Measurements from ENCODE around the gene GJC2. TPM values are rescaled to one million over a fixed set of nuclear protein-coding genes. Genes with fewer than 3 reads are reported as not detected.

Gene GJC2
- total RNA-seq, 1 experiment from 2014 or later = 0.48 TPM

- no peak for DNase-seq (ENCODE audit: low read depth)
Observed at GRCh38 chr1:228157729-228158126, 8.0 kb downstream of the GJC2 start.

DNA sequence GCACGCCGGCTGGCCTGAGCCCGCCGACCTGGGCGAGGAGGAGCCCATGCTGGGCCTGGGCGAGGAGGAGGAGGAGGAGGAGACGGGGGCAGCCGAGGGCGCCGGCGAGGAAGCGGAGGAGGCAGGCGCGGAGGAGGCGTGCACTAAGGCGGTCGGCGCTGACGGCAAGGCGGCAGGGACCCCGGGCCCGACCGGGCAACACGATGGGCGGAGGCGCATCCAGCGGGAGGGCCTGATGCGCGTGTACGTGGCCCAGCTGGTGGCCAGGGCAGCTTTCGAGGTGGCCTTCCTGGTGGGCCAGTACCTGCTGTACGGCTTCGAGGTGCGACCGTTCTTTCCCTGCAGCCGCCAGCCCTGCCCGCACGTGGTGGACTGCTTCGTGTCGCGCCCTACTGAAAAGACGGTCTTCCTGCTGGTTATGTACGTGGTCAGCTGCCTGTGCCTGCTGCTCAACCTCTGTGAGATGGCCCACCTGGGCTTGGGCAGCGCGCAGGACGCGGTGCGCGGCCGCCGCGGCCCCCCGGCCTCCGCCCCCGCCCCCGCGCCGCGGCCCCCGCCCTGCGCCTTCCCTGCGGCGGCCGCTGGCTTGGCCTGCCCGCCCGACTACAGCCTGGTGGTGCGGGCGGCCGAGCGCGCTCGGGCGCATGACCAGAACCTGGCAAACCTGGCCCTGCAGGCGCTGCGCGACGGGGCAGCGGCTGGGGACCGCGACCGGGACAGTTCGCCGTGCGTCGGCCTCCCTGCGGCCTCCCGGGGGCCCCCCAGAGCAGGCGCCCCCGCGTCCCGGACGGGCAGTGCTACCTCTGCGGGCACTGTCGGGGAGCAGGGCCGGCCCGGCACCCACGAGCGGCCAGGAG, 8.6 kb downstream of the GJC2 start:
- no peak for DNase-seq (ENCODE audit: low read depth)

DNA sequence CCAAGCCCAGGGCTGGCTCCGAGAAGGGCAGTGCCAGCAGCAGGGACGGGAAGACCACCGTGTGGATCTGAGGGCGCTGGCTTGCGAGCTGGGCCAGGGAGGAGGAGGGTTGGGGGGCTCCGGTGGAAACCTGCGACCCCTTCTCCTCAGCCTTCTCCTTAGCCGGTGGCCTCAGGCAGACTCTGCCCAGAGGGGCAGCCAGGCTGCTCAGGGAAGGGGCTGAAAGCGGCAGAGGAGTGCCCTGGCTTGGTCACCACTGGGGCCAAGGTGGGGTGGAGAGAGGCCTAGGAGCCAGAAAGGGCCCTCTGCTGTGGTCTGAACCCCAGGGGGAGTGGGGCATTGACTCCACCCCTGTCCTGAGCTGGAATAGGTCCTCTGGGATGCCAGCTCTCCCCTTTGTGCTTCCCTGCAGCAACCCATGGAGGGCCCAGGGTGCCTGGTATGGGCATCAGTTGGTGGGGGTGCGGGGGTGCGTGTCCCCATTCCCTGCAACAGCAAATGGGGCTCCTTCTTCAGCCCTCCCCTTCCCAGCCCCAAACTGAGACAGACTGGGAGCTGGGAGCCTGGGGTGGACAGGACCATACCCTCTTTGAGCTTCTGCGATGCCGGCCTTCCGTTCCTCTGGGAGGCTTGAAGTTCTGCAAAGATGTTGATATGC, 9.4 kb downstream of the GJC2 start:
- no peak for DNase-seq (ENCODE audit: low read depth)

- no peak for DNase-seq (ENCODE audit: low read depth)
Observed at GRCh38 chr1:228160201-228160761, 10.6 kb downstream of the GJC2 start.

- DNase-seq (ENCODE audit: low read depth) = no peak
Observed at GRCh38 chr1:228161362-228161761, 11.6 kb downstream of the GJC2 start.

GRCh38 chr1:228161866-228162265, 12.1 kb downstream of the GJC2 start:
- no peak for DNase-seq (ENCODE audit: low read depth)

DNA sequence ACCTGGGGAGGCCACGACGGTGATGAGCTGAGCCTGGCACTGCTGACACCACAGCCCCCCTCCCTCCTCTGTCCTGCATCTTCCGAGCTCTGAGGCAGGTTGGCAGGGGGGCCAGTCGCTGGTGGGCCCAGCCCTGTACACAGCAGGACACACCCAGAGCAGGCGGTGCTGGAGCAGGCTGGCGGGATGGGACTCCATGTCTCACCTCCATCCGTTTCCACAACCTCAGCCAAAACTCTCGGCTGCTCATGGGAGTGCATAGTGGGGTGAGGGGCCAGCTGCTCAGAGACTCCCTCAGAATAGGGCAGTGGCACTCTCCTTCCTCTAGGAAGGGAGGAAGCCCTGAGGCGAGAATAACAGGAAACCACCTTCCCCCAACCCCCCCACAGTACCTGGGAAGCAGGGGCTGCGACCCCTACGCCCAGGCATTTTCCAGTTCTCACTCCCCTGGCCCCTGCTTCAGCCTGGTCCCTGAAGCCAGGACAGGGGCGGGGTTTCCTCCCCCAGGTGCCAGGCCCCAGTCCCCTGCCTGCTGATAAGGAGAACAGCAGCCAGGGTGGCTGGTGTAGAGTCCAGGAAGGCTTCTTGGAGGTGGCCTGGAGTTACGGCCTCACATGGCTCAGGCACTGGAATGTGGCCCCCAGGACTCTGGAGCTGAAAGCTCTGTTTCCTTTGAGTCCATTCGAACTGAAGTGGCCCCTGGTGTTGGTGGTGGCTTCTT, 12.7 kb downstream of the GJC2 start:
- no peak for DNase-seq (ENCODE audit: low read depth)

- no peak for DNase-seq (ENCODE audit: low read depth)
Observed at GRCh38 chr1:228163007-228163753, 13.4 kb downstream of the GJC2 start.

- no peak for DNase-seq (ENCODE audit: low read depth)
Observed at GRCh38 chr1:228163776-228164519, 14.2 kb downstream of the GJC2 start.

DNA sequence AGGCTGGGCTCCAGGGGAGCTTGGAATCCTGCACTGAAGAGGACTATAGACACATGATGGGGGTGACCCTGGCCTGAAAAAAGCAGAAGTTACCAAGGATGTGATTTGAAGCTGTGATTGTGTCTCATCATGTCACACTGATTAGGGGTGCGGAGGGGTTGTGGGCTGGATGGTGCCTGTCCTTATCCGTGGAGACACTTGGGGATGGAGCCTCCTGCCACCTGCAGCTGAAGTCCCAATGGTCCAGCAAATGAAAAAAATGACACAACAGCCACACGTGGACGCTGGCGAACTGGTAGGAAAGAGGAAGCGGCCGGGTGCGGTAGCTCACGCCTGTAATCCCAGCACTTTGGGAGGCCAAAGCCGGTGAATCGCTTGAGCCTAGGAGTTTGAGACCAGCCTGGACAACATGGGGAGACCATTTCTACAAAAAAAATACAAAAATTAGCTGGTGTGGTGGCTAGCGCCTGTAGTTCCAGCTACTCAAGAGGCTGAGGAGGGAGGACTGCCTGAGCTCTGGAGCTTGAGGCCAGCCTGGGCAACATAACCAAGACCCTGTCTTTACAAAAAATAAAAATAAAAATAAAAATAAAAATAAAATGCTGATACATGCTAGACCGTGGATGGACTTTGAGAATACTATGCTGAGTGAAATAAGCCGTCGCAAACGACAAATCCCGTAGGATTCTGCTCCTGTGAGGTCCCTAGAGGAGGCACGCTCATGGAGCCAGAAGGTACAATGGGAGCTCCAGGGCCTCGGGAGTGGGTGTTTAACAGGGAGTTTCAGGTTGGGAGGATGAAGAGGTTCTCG, 15.0 kb downstream of the GJC2 start:
- DNase-seq (ENCODE audit: low read depth) = no peak

GRCh38 chr1:228165372-228166169, 15.8 kb downstream of the GJC2 start, which contains the start of gene IBA57:
Gene IBA57 (plus strand): TSS chr1:228165804. CDS start chr1:228165817, 13 bp downstream.
- DNase-seq (ENCODE audit: low read depth) = peak; percentile 96

DNA sequence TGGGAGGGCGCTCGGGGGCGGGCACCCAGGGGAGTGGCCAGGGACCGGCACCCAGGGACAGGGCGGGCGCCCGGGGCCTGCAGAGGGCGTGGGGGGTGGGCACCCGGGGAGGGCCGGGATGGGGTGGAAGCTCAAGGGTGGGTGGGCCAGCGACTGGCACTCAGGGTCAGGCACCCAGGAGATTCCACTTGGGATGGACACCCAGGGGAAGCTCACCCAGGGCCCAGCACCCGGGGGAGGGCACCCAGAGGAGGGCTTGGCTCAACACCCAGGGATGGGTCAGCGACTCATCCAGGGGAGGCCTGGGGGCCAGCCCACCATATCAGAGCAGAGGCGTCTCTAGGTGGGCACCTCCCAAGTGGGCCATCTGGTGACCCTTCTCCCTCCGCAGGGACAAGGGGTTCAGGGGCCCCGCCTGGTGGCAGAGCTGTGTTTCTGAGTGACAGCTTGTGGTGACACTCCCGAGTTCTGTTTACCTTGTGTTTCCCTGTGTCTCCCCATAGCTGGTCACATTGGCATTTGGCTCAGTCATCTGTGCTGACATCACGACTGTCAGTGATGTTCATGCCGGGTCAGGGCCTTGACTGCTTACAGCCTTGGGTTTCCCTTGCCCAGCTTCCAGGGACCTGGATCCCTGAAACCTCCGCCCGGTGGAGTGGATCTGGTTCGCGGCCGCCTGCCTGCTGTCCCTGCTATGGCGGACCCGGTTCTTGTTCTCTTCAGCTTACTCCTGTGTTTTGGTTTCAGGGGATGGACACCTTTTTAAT, 16.6 kb downstream of the GJC2 start:
- peak; percentile 75 for DNase-seq (ENCODE audit: low read depth)

DNA sequence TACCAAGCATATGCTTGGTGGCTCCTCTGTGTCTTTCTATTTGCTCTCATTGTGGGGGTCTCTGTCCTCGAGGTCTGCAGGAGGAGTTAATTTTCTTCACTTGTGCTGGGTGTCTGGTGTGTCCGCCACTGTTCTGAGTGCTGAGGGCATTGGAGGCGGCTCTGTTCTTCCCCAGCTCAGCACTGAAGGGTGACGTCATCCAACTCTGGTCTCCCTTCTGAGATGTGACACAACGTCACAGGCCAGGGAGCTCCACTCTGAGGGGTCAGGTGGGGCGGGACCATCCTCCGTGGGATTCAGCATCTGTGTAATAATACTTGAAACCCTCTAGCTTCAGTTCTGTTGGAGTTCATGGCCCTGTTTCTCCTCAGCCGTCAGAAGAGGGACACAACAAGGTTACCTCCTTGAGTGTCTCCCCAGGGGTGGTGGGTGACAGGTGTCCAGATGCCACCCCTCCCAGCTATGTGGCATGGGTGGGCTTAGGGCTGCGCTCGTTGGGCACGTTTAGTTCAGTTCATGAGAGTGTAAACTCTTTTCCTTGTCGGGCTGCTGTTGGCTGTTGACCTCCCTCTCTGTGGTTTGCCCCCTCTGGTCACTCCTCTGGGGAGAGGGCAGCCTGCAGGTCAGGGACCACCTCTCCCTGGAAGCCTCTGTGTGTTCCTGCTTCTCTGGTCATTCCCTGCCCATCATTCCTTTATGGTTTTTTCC, 19.0 kb downstream of the GJC2 start:
- no peak for DNase-seq (ENCODE audit: low read depth)

- no peak for DNase-seq (ENCODE audit: low read depth)
Observed at GRCh38 chr1:228169345-228169744, 19.6 kb downstream of the GJC2 start.

GRCh38 chr1:228170666-228171065, 20.9 kb downstream of the GJC2 start:
- DNase-seq (ENCODE audit: low read depth) = no peak

GRCh38 chr1:228171221-228171891, 21.6 kb downstream of the GJC2 start:
- DNase-seq (ENCODE audit: low read depth) = no peak
